HG03469 (cell line): ENCODE measurements around the gene S100A12.

Experiments
- ATAC-seq: cut with Tn5 transposase; IDR thresholded peaks from one replicate; pipeline ENCODE4 v1.9.1; 2021; ENCODE audit warnings: mild to moderate bottlenecking, moderate library complexity, moderate number of reproducible peaks; ENCODE audit not compliant: unreplicated experiment

S100A12 gene

GRCh38 chr1:153370146-153370545, 5.3 kb downstream of the S100A12 start:
- no peak for ATAC-seq

GRCh38 chr1:153368495-153368894, 6.9 kb downstream of the S100A12 start:
- no peak for ATAC-seq

- ATAC-seq = no peak
These were observed 8.3 kb downstream of the S100A12 start for GRCh38 chr1:153367090-153367489.

GRCh38 chr1:153366261-153366660, 9.2 kb downstream of the S100A12 start:
- ATAC-seq = no peak

GRCh38 chr1:153365696-153366095, 9.7 kb downstream of the S100A12 start:
- ATAC-seq = no peak

GRCh38 chr1:153364766-153365666, 10.4 kb downstream of the S100A12 start:
- no peak for ATAC-seq

- no peak for ATAC-seq
These were observed 11.3 kb downstream of the S100A12 start for GRCh38 chr1:153364156-153364555.

GRCh38 chr1:153363641-153364040, 11.8 kb downstream of the S100A12 start:
- no peak for ATAC-seq

GRCh38 chr1:153362187-153362775, 13.1 kb downstream of the S100A12 start:
- ATAC-seq = no peak

- ATAC-seq = no peak
These were observed 13.8 kb downstream of the S100A12 start for GRCh38 chr1:153361480-153362109.

- no peak for ATAC-seq
These were observed 14.6 kb downstream of the S100A12 start for GRCh38 chr1:153360592-153361479.

GRCh38 chr1:153360190-153360589, 15.2 kb downstream of the S100A12 start:
- no peak for ATAC-seq

- no peak for ATAC-seq
These were observed 16.2 kb downstream of the S100A12 start for GRCh38 chr1:153359241-153359640.

- ATAC-seq = no peak
These were observed 16.8 kb downstream of the S100A12 start for GRCh38 chr1:153358691-153358975.

GRCh38 chr1:153357853-153358690, 17.3 kb downstream of the S100A12 start, which contains the start of gene S100A9:
S100A9 (plus strand) TSS chr1:153357854; CDS start chr1:153358284, 430 bp downstream.
- ATAC-seq = no peak

- no peak for ATAC-seq
These were observed 18.2 kb downstream of the S100A12 start for GRCh38 chr1:153357076-153357852.

- no peak for ATAC-seq
These were observed 18.9 kb downstream of the S100A12 start for GRCh38 chr1:153356392-153357075.

GRCh38 chr1:153355445-153356071, 19.9 kb downstream of the S100A12 start:
- no peak for ATAC-seq
